ENCODE measurements around the gene SGMS1.
A peak's percentile ranks its signal among the peaks of the same experiment; 100 is the strongest.

The SGMS1 gene

GRCh38 chr10:50565301-50566083, 58.3 kb downstream of the SGMS1 start:
- DNase-seq (ENCODE audit: low read depth): no peak
- no peak for TF ChIP-seq CTCF (IDR thresholded peaks at IDR 0.05; ENCODE audit: low read length, missing control alignments)
- no peak overlapping the region for H3K4me3 ChIP-seq (replicated peaks; ENCODE audit: low read depth, low read length)

- no peak for DNase-seq (ENCODE audit: low read depth)
- no peak overlapping the region for H3K4me3 ChIP-seq (replicated peaks; ENCODE audit: low read depth, low read length)
- no peak for TF ChIP-seq CTCF (IDR thresholded peaks at IDR 0.05; ENCODE audit: low read length, missing control alignments)
These were observed 59.9 kb downstream of the SGMS1 start for GRCh38 chr10:50563906-50564305.

GRCh38 chr10:50561816-50562215, 61.9 kb downstream of the SGMS1 start:
- DNase-seq (ENCODE audit: low read depth): no peak
- peak; percentile 63 for TF ChIP-seq CTCF (IDR thresholded peaks at IDR 0.05; ENCODE audit: low read length, missing control alignments)
- no peak overlapping the region for H3K4me3 ChIP-seq (replicated peaks; ENCODE audit: low read depth, low read length)

GRCh38 chr10:50561266-50561665, 62.5 kb downstream of the SGMS1 start:
- DNase-seq (ENCODE audit: low read depth): peak; percentile 96
- no peak overlapping the region for H3K4me3 ChIP-seq (replicated peaks; ENCODE audit: low read depth, low read length)
- no peak for TF ChIP-seq CTCF (IDR thresholded peaks at IDR 0.05; ENCODE audit: low read length, missing control alignments)

GRCh38 chr10:50560370-50560769, 63.4 kb downstream of the SGMS1 start:
- no peak for DNase-seq (ENCODE audit: low read depth)
- no peak overlapping the region for H3K4me3 ChIP-seq (replicated peaks; ENCODE audit: low read depth, low read length)
- TF ChIP-seq CTCF (IDR thresholded peaks at IDR 0.05; ENCODE audit: low read length, missing control alignments): no peak

- no peak overlapping the region for H3K4me3 ChIP-seq (replicated peaks; ENCODE audit: low read depth, low read length)
- DNase-seq (ENCODE audit: low read depth): peak; percentile 51
- no peak for TF ChIP-seq CTCF (IDR thresholded peaks at IDR 0.05; ENCODE audit: low read length, missing control alignments)
These were observed 65.4 kb downstream of the SGMS1 start for GRCh38 chr10:50558371-50558770.

- H3K4me3 ChIP-seq (replicated peaks; ENCODE audit: low read depth, low read length): no peak overlapping the region
- no peak for TF ChIP-seq CTCF (IDR thresholded peaks at IDR 0.05; ENCODE audit: low read length, missing control alignments)
- no peak for DNase-seq (ENCODE audit: low read depth)
These were observed 66.5 kb downstream of the SGMS1 start for GRCh38 chr10:50557130-50557682.

Data from fibroblast of pulmonary artery (primary cell).